Progenitor cell of endocrine pancreas (in vitro differentiated cells): ENCODE results near the gene RAB3A. TPM values are rescaled to one million over a fixed set of nuclear protein-coding genes. Genes with fewer than 3 reads are reported as not detected.

Experiments
- DNase-seq: peaks from one replicate; pipeline ENCODE4 v3.0.0; 2021; ENCODE audit warnings: low spot score; ENCODE audit not compliant: unreplicated experiment
- H3K27ac Mint-ChIP-seq: 2 replicates; pipeline ENCODE4 v1.8.0; 2021; ENCODE audit warnings: mild to moderate bottlenecking, moderate library complexity, mixed read lengths
- H3K27me3 Mint-ChIP-seq: 2 replicates; pipeline ENCODE4 v1.8.0; 2021; ENCODE audit warnings: mixed read lengths
- H3K36me3 Mint-ChIP-seq: 2 replicates; pipeline ENCODE4 v1.8.0; 2022; ENCODE audit warnings: mixed read lengths; ENCODE audit not compliant: insufficient read depth
- H3K4me1 Mint-ChIP-seq: 2 replicates; pipeline ENCODE4 v1.8.0; 2021; ENCODE audit warnings: low read depth, mixed read lengths
- H3K4me3 Mint-ChIP-seq: 2 replicates; pipeline ENCODE4 v1.8.0; 2021; ENCODE audit warnings: low read depth, mild to moderate bottlenecking, moderate library complexity, mixed read lengths
- H3K9me3 Mint-ChIP-seq: 2 replicates; pipeline ENCODE4 v1.8.0; 2021; ENCODE audit warnings: low read depth, mixed read lengths
- CTCF ChIP-seq: fragments of 200-600 bp; sonication (generic); IDR thresholded peaks from one replicate; pipeline ENCODE4 v1.5.0; 2021; ENCODE audit warnings: antibody characterized with exemption, mild to moderate bottlenecking; ENCODE audit not compliant: unreplicated experiment
- total RNA-seq: library from RNA; stranded (reverse); gene quantifications from 2 replicates; pipeline ENCODE4 v1.2.1, GENCODE V29; 2021

The RAB3A gene
- total RNA-seq, 1 donor from 2014 or later = 3.3 TPM

GRCh38 chr19:18226956-18227780 lies 23.3 kb upstream of the RAB3A start:
- no peak overlapping the region for H3K4me3 Mint-ChIP-seq
- H3K4me1 Mint-ChIP-seq = peaks cover 3% of the 10 kb centered on the region
- no peaks in the 10 kb centered on the region for H3K9me3 Mint-ChIP-seq
- H3K36me3 Mint-ChIP-seq = no peaks in the 10 kb centered on the region
- TF ChIP-seq CTCF = no peak
- DNase-seq = no peak
- H3K27ac Mint-ChIP-seq = peak overlapping the region; percentile 33
- H3K27me3 Mint-ChIP-seq = peaks cover 52% of the 10 kb centered on the region

GRCh38 chr19:18225702-18226468 lies 22.0 kb upstream of the RAB3A start, which contains the start of gene PDE4C:
Gene PDE4C, minus strand, starts transcription at chr19:18226438. Its CDS starts 23 bp downstream, at chr19:18226415.
- no peak for DNase-seq
- no peaks in the 10 kb centered on the region for H3K36me3 Mint-ChIP-seq
- peaks cover 3% of the 10 kb centered on the region for H3K4me1 Mint-ChIP-seq
- H3K27ac Mint-ChIP-seq = peak within 1 kb of the TSS; percentile 33
- TF ChIP-seq CTCF = no peak
- no peaks in the 10 kb centered on the region for H3K9me3 Mint-ChIP-seq
- H3K27me3 Mint-ChIP-seq = peaks cover 55% of the 10 kb centered on the region
- no peak within 1 kb of the TSS for H3K4me3 Mint-ChIP-seq

- Mint-ChIP-seq H3K36me3 (no peaks in the 10 kb centered on the region), H3K4me1 (peaks cover 3% of the 10 kb centered on the region), H3K9me3 (no peaks in the 10 kb centered on the region), H3K4me3 (no peak overlapping the region), H3K27ac (no peak overlapping the region), H3K27me3 (peaks cover 54% of the 10 kb centered on the region)
- DNase-seq = no peak
- no peak for TF ChIP-seq CTCF
Measured at GRCh38 chr19:18225355-18225701, 21.5 kb upstream of the RAB3A start.

GRCh38 chr19:18224525-18225354 lies 20.9 kb upstream of the RAB3A start:
- H3K4me1 Mint-ChIP-seq = peaks cover 3% of the 10 kb centered on the region
- H3K9me3 Mint-ChIP-seq = no peaks in the 10 kb centered on the region
- peaks cover 56% of the 10 kb centered on the region for H3K27me3 Mint-ChIP-seq
- H3K27ac Mint-ChIP-seq = peak overlapping the region; percentile 73
- no peaks in the 10 kb centered on the region for H3K36me3 Mint-ChIP-seq
- no peak for TF ChIP-seq CTCF
- H3K4me3 Mint-ChIP-seq = peak overlapping the region; percentile 75
- peak; percentile 96 for DNase-seq
